GM21717 (cell line): ENCODE data around the gene OR8D2.
"Not testable (repeated sequence)": the region's sequence is repeated elsewhere in the genome, so short reads cannot be mapped to it uniquely, and the experiment has no call there.

Experiments
- ATAC-seq: cut with Tn5 transposase; IDR thresholded peaks from one replicate; pipeline ENCODE4 v1.9.1; 2021; ENCODE audit warnings: mild to moderate bottlenecking, moderate library complexity; ENCODE audit not compliant: unreplicated experiment

OR8D2 gene

GRCh38 chr11:124294687-124295086 lies 25.3 kb downstream of the OR8D2 start:
- ATAC-seq: no peak

- no peak for ATAC-seq
Measured at GRCh38 chr11:124285610-124286344, 34.2 kb downstream of the OR8D2 start.

- no peak for ATAC-seq
Measured at GRCh38 chr11:124278261-124278660, 41.7 kb downstream of the OR8D2 start.

- ATAC-seq: no peak
Measured at GRCh38 chr11:124277804-124278203, 42.2 kb downstream of the OR8D2 start.

GRCh38 chr11:124277207-124277606 lies 42.8 kb downstream of the OR8D2 start:
- ATAC-seq: no peak

- no peak for ATAC-seq
Measured at GRCh38 chr11:124276081-124276480, 43.9 kb downstream of the OR8D2 start.

- ATAC-seq: no peak
Measured at GRCh38 chr11:124274000-124274399, 46.0 kb downstream of the OR8D2 start.

- ATAC-seq: not testable (repeated sequence)
Measured at GRCh38 chr11:124270886-124271285, 49.1 kb downstream of the OR8D2 start.
